GM21515 (cell line): Measurements from ENCODE around the gene PTTG2.

Source experiments
- ATAC-seq: cut with Tn5 transposase; IDR thresholded peaks from one replicate; pipeline ENCODE4 v1.9.1; 2021; ENCODE audit not compliant: unreplicated experiment

The PTTG2 gene

GRCh38 chr4:37982736-37983135, 22.5 kb downstream of the PTTG2 start:
- ATAC-seq = no peak

GRCh38 chr4:37983951-37984350, 23.8 kb downstream of the PTTG2 start:
- ATAC-seq = no peak

GRCh38 chr4:37985730-37986275, 25.6 kb downstream of the PTTG2 start:
- no peak for ATAC-seq

- ATAC-seq = no peak
Measured at GRCh38 chr4:37988670-37989069, 28.5 kb downstream of the PTTG2 start.

- no peak for ATAC-seq
Measured at GRCh38 chr4:37989398-37990260, 29.4 kb downstream of the PTTG2 start.

GRCh38 chr4:37990731-37991245, 30.6 kb downstream of the PTTG2 start:
- no peak for ATAC-seq

- ATAC-seq = no peak
Measured at GRCh38 chr4:37991623-37992410, 31.6 kb downstream of the PTTG2 start.

GRCh38 chr4:37993806-37994205, 33.6 kb downstream of the PTTG2 start:
- ATAC-seq = no peak

- peak; percentile 63 for ATAC-seq
Measured at GRCh38 chr4:37994569-37994968, 34.4 kb downstream of the PTTG2 start.

- ATAC-seq = no peak
Measured at GRCh38 chr4:37995299-37995821, 35.2 kb downstream of the PTTG2 start.

GRCh38 chr4:37995981-37996775, 36.0 kb downstream of the PTTG2 start:
- no peak for ATAC-seq

- no peak for ATAC-seq
Measured at GRCh38 chr4:37998226-37998625, 38.0 kb downstream of the PTTG2 start.

- no peak for ATAC-seq
Measured at GRCh38 chr4:37999000-37999716, 39.0 kb downstream of the PTTG2 start.

GRCh38 chr4:37999965-38000364, 39.8 kb downstream of the PTTG2 start:
- no peak for ATAC-seq

- ATAC-seq = no peak
Measured at GRCh38 chr4:38001927-38002326, 41.7 kb downstream of the PTTG2 start.

GRCh38 chr4:38002451-38003071, 42.4 kb downstream of the PTTG2 start:
- no peak for ATAC-seq

GRCh38 chr4:38003102-38003501, 42.9 kb downstream of the PTTG2 start:
- ATAC-seq = no peak

GRCh38 chr4:38003628-38004027, 43.4 kb downstream of the PTTG2 start:
- ATAC-seq = no peak

- ATAC-seq = no peak
Measured at GRCh38 chr4:38004062-38004461, 43.9 kb downstream of the PTTG2 start.
